Measurements from ENCODE around the gene NELFCD.
"Not testable (repeated sequence)": the region's sequence is repeated elsewhere in the genome, so short reads cannot be mapped to it uniquely, and the experiment has no call there.

Gene NELFCD

GRCh38 chr20:58963060-58963584, 17.9 kb upstream of the NELFCD start:
- Histone ChIP-seq H2AFZ (ENCODE audit: low read depth) (no peak overlapping the region), H3K36me3 (ENCODE audit: insufficient read depth) (no peaks in the 10 kb centered on the region), H3K4me1 (ENCODE audit: low read depth, poor library complexity, severe bottlenecking) (no peaks in the 10 kb centered on the region), H3K4me2 (no peak overlapping the region), H3K27ac (no peak overlapping the region), H3K4me3 (IDR thresholded peaks at IDR 0.05; ENCODE audit: insufficient read depth, low read depth, low read length) (no peak overlapping the region), H3K79me2 (ENCODE audit: insufficient read depth, low read depth) (no peaks in the 10 kb centered on the region), H3K27me3 (ENCODE audit: insufficient read depth, low read depth) (no peaks in the 10 kb centered on the region), H3K9ac (no peak overlapping the region), H4K20me1 (ENCODE audit: insufficient read depth) (no peaks in the 10 kb centered on the region)
- TF ChIP-seq, protein P1, sequence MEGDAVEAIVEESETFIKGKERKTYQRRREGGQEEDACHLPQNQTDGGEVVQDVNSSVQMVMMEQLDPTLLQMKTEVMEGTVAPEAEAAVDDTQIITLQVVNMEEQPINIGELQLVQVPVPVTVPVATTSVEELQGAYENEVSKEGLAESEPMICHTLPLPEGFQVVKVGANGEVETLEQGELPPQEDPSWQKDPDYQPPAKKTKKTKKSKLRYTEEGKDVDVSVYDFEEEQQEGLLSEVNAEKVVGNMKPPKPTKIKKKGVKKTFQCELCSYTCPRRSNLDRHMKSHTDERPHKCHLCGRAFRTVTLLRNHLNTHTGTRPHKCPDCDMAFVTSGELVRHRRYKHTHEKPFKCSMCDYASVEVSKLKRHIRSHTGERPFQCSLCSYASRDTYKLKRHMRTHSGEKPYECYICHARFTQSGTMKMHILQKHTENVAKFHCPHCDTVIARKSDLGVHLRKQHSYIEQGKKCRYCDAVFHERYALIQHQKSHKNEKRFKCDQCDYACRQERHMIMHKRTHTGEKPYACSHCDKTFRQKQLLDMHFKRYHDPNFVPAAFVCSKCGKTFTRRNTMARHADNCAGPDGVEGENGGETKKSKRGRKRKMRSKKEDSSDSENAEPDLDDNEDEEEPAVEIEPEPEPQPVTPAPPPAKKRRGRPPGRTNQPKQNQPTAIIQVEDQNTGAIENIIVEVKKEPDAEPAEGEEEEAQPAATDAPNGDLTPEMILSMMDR (conservative IDR thresholded peaks at IDR 0.05; ENCODE audit: low read depth, low read length) = no peak

GRCh38 chr20:58963922-58964321, 17.1 kb upstream of the NELFCD start:
- not testable (repeated sequence) for H3K27me3 ChIP-seq (ENCODE audit: insufficient read depth, low read depth)

DNA sequence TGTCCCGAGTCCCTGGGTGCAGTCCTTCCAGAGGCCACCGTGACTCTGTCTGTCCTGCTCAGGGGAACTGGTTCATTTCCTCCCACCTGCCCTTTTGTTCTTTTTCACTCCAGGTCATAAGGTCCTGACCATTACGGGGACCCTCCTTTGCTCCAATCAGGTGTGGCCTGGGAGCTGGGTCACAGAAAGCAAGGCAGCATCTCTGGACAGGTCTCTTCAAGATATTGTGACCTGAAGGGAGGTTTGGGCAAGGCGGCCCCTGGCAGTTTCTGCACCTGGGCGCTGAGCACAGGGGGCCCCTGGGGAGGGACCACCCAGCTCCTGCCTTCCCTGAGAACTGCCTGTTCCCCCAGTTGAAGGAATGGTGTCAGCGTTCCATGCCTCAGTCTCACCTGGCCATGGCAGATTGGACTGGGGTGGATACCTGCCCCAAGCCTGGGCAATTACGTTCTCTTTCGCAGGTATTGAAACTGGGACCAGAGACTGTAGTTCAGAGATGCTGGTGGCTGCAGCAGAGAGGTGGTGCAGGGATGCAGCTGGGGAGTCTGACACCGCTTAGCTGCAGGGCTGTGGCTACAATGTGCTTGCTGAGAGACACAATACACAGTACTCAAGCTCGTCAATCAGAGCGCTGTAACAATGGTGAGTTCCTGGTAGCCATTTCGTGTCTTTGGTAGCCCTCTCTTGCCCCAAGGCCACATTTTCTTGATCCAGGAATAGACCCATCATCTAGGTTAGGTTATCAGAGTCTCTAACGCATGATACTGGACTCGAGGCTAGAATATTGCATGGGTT, 15.6 kb upstream of the NELFCD start:
- Histone ChIP-seq H3K9ac (no peak overlapping the region), H3K27ac (no peak overlapping the region), H3K79me2 (ENCODE audit: insufficient read depth, low read depth) (no peaks in the 10 kb centered on the region), H3K36me3 (ENCODE audit: insufficient read depth) (no peaks in the 10 kb centered on the region), H3K4me2 (no peak overlapping the region), H4K20me1 (ENCODE audit: insufficient read depth) (no peaks in the 10 kb centered on the region), H3K27me3 (ENCODE audit: insufficient read depth, low read depth) (no peaks in the 10 kb centered on the region), H3K4me1 (ENCODE audit: low read depth, poor library complexity, severe bottlenecking) (no peaks in the 10 kb centered on the region), H2AFZ (ENCODE audit: low read depth) (no peak overlapping the region), H3K4me3 (IDR thresholded peaks at IDR 0.05; ENCODE audit: insufficient read depth, low read depth, low read length) (no peak overlapping the region)
- TF ChIP-seq, protein P1 (conservative IDR thresholded peaks at IDR 0.05; ENCODE audit: low read depth, low read length) = no peak

More at GRCh38 chr20:58963922-58964321, 17.1 kb upstream of the NELFCD start:
- H3K4me2 ChIP-seq; H3K4me3 ChIP-seq (IDR thresholded peaks at IDR 0.05; ENCODE audit: insufficient read depth, low read depth, low read length); H3K9ac ChIP-seq; H3K36me3 ChIP-seq (ENCODE audit: insufficient read depth); H3K79me2 ChIP-seq (ENCODE audit: insufficient read depth, low read depth); H4K20me1 ChIP-seq (ENCODE audit: insufficient read depth); H2AFZ ChIP-seq (ENCODE audit: low read depth); H3K4me1 ChIP-seq (ENCODE audit: low read depth, poor library complexity, severe bottlenecking); H3K27ac ChIP-seq: not testable (repeated sequence)

DNA sequence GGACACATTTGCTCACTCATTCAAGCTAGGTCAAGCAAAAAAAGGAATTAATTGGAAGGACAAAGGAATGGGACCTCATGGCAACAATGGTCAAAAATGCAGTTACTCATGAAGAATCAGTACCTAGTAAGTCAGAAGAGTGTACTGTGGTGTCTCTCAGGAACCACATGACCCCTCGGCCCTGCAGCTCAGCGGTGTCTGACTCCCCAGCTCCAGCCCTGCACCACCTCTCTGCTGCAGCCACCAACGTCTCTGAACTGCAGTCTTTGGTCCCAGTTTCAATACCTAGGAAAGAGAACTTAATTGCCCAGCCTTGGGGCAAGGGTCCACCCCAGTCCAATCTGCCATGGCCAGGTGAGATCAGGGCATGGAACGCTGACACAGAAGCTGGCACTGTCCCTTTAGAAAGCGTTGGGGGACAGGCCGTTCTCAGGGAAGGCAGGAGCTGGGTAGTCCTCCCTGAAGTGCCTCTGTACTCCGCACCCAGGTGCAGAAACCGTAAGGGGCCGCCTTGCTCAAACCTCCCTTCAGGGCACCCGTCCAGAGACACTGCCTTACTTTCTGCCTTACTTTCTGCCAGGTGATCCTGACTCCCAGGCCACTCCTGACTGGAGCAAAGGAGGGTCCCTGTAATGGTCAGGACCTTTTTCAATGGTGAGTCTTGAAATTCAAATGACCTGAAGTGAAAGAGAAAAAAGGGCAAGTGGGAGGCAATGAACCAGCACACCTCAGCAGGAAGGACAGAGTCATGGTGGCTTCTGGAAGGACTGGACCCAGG, 13.2 kb upstream of the NELFCD start:
- no peaks in the 10 kb centered on the region for H3K27me3 ChIP-seq (ENCODE audit: insufficient read depth, low read depth)
- H3K4me2 ChIP-seq = no peak overlapping the region
- no peaks in the 10 kb centered on the region for H3K79me2 ChIP-seq (ENCODE audit: insufficient read depth, low read depth)
- H3K4me3 ChIP-seq (IDR thresholded peaks at IDR 0.05; ENCODE audit: insufficient read depth, low read depth, low read length) = no peak overlapping the region
- no peaks in the 10 kb centered on the region for H3K36me3 ChIP-seq (ENCODE audit: insufficient read depth)
- H3K4me1 ChIP-seq (ENCODE audit: low read depth, poor library complexity, severe bottlenecking) = no peaks in the 10 kb centered on the region
- H2AFZ ChIP-seq (ENCODE audit: low read depth) = no peak overlapping the region
- H3K9ac ChIP-seq = no peak overlapping the region
- H4K20me1 ChIP-seq (ENCODE audit: insufficient read depth) = no peaks in the 10 kb centered on the region
- H3K27ac ChIP-seq = no peak overlapping the region
- TF ChIP-seq, protein P1 (conservative IDR thresholded peaks at IDR 0.05; ENCODE audit: low read depth, low read length) = no peak

All from KMS-11 (cell line).